ENCODE results near the gene ASB12.
A peak's percentile ranks its signal among the peaks of the same experiment; 100 is the strongest.

ASB12 gene

GRCh38 chrX:64192040-64192439 lies 38.4 kb downstream of the ASB12 start:
- Mint-ChIP-seq H3K9me3 (no peaks in the 10 kb centered on the region), H3K4me1 (no peaks in the 10 kb centered on the region), H3K4me3 (no peak overlapping the region), H3K27me3 (no peaks in the 10 kb centered on the region), H3K27ac (no peak overlapping the region)
- ATAC-seq = no peak
- DNase-seq = no peak

GRCh38 chrX:64191281-64192010 lies 39.0 kb downstream of the ASB12 start:
- Mint-ChIP-seq H3K27me3 (no peaks in the 10 kb centered on the region), H3K27ac (no peak overlapping the region), H3K4me3 (no peak overlapping the region), H3K9me3 (no peaks in the 10 kb centered on the region), H3K4me1 (no peaks in the 10 kb centered on the region)
- ATAC-seq = no peak
- no peak for DNase-seq

- no peaks in the 10 kb centered on the region for H3K9me3 Mint-ChIP-seq
- no peak overlapping the region for H3K27ac Mint-ChIP-seq
- no peaks in the 10 kb centered on the region for H3K27me3 Mint-ChIP-seq
- no peaks in the 10 kb centered on the region for H3K4me1 Mint-ChIP-seq
- DNase-seq (no peak), ATAC-seq (no peak)
- H3K4me3 Mint-ChIP-seq = no peak overlapping the region
Observed at GRCh38 chrX:64190136-64190740, 40.2 kb downstream of the ASB12 start.

- H3K4me1 Mint-ChIP-seq = no peaks in the 10 kb centered on the region
- H3K9me3 Mint-ChIP-seq = no peaks in the 10 kb centered on the region
- H3K27me3 Mint-ChIP-seq = no peaks in the 10 kb centered on the region
- H3K27ac Mint-ChIP-seq = peak overlapping the region in 1 of 2 donors; percentile 74
- ATAC-seq (no peak), DNase-seq (no peak)
- H3K4me3 Mint-ChIP-seq = no peak overlapping the region
Observed at GRCh38 chrX:64188901-64189300, 41.5 kb downstream of the ASB12 start.

GRCh38 chrX:64187762-64188150 lies 42.7 kb downstream of the ASB12 start:
- ATAC-seq (no peak), DNase-seq (no peak)
- no peaks in the 10 kb centered on the region for H3K27me3 Mint-ChIP-seq
- no peaks in the 10 kb centered on the region for H3K4me1 Mint-ChIP-seq
- no peaks in the 10 kb centered on the region for H3K9me3 Mint-ChIP-seq
- no peak overlapping the region for H3K27ac Mint-ChIP-seq
- no peak overlapping the region for H3K4me3 Mint-ChIP-seq

- Mint-ChIP-seq H3K27me3 (no peaks in the 10 kb centered on the region), H3K27ac (no peak overlapping the region), H3K9me3 (no peaks in the 10 kb centered on the region), H3K4me3 (no peak overlapping the region), H3K4me1 (no peaks in the 10 kb centered on the region)
- ATAC-seq (no peak), DNase-seq (no peak)
Observed at GRCh38 chrX:64186974-64187761, 43.2 kb downstream of the ASB12 start.

GRCh38 chrX:64184396-64184795 lies 46.0 kb downstream of the ASB12 start:
- no peaks in the 10 kb centered on the region for H3K27me3 Mint-ChIP-seq
- H3K27ac Mint-ChIP-seq = no peak overlapping the region
- ATAC-seq (no peak), DNase-seq (no peak)
- no peaks in the 10 kb centered on the region for H3K9me3 Mint-ChIP-seq
- no peaks in the 10 kb centered on the region for H3K4me1 Mint-ChIP-seq
- H3K4me3 Mint-ChIP-seq = no peak overlapping the region

- Mint-ChIP-seq H3K9me3 (no peaks in the 10 kb centered on the region), H3K27ac (no peak overlapping the region), H3K27me3 (no peaks in the 10 kb centered on the region), H3K4me1 (no peaks in the 10 kb centered on the region), H3K4me3 (no peak overlapping the region)
- no peak for ATAC-seq
- DNase-seq = no peak
Observed at GRCh38 chrX:64182208-64182607, 48.2 kb downstream of the ASB12 start.

- DNase-seq (no peak), ATAC-seq (no peak)
- no peaks in the 10 kb centered on the region for H3K27me3 Mint-ChIP-seq
- H3K9me3 Mint-ChIP-seq = no peaks in the 10 kb centered on the region
- H3K27ac Mint-ChIP-seq = no peak overlapping the region
- no peaks in the 10 kb centered on the region for H3K4me1 Mint-ChIP-seq
- no peak overlapping the region for H3K4me3 Mint-ChIP-seq
Observed at GRCh38 chrX:64176876-64177275, 53.5 kb downstream of the ASB12 start.

Data from stimulated activated naive CD8-positive, alpha-beta T cell treated with anti-CD3 and anti-CD28 coated beads, Interleukin-15, amount 100 ng/mL, for 72 hours (primary cell).